Placental epithelial cell (primary cell): Measurements from ENCODE around the gene GLUD1. TPM values are rescaled to one million over a fixed set of nuclear protein-coding genes. Genes with fewer than 3 reads are reported as not detected.

Source experiments
- small RNA-seq: library from RNA; depleted of rRNA; stranded (forward); fragments of <200 nt; gene quantifications from one replicate; pipeline ENCODE3, GENCODE V24; 2012
- total RNA-seq: library from RNA; depleted of rRNA; stranded (reverse); fragments of >200 nt; gene quantifications from 2 replicates; pipeline ENCODE4 v1.2.3, GENCODE V29; 2012

The GLUD1 gene
- 205 and 226 TPM in 2 replicates for total RNA-seq

GRCh38 chr10:87094373-87095235, at the start of gene GLUD1, which contains the start of gene SHLD2:
Gene GLUD1, minus strand, starts transcription at chr10:87094843. Its CDS starts 74 bp downstream, at chr10:87094769.
Gene SHLD2, plus strand, starts transcription at chr10:87095206. Its CDS starts 56,149 bp downstream, at chr10:87151355.

GRCh38 chr10:87020056-87020455, 74.6 kb downstream of the GLUD1 start, which contains the start of gene FAM25A:
Gene FAM25A, plus strand, starts transcription at chr10:87020294. Its CDS starts 31 bp downstream, at chr10:87020325.

Small RNA genes within 50 kb of the gene (small RNA-seq; reads per million reads assigned to genes)
- gene AL136982.5 (not detected), gene FAM25A (not detected), gene RNU6-529P (not detected)

Other genes starting within 250 kb of the GLUD1 start
- gene MMRN2, start 137.2 kb downstream of the GLUD1 start, total RNA-seq, result 1.3 and 5.5 TPM in 2 replicates
- gene SNCG, start 136.2 kb downstream of the GLUD1 start, total RNA-seq, result 1.3 and 1.6 TPM in 2 replicates
- gene ADIRF, start 126.4 kb downstream of the GLUD1 start, total RNA-seq, result 3.5 TPM in 1 of 2 replicates, not detected in the other
- gene FAM25A, start 74.5 kb downstream of the GLUD1 start, total RNA-seq, result not detected in 2 replicates
- gene SHLD2, start 363 bp upstream of the GLUD1 start, total RNA-seq, result 31.4 and 34.8 TPM in 2 replicates
- gene NUTM2A, start 130.6 kb upstream of the GLUD1 start, total RNA-seq, result 0.76 and 3.9 TPM in 2 replicates